Mesendoderm (in vitro differentiated cells): ENCODE measurements around the gene MIA.
"Not testable (repeated sequence)": the region's sequence is repeated elsewhere in the genome, so short reads cannot be mapped to it uniquely, and the experiment has no call there.

Source experiments
- DNase-seq: peaks from one replicate; pipeline ENCODE4 v3.0.0; 2013
- H2AK5ac ChIP-seq: 2 replicates; pipeline ENCODE4 v1.6.1; 2013; ENCODE audit warnings: low read length, inconsistent platforms
- H2BK120ac ChIP-seq: 2 replicates; pipeline ENCODE4 v1.6.1; 2013; ENCODE audit warnings: low read depth, mild to moderate bottlenecking, low read length, moderate library complexity, mixed read lengths
- H2BK15ac ChIP-seq: replicated peaks from 2 replicates; pipeline ENCODE4 v1.6.1; 2013; ENCODE audit warnings: low read depth, mild to moderate bottlenecking, moderate library complexity
- H2BK5ac ChIP-seq: 2 replicates; pipeline ENCODE4 v1.6.1; 2013; ENCODE audit warnings: low read length, inconsistent platforms
- H3K18ac ChIP-seq: 2 replicates; pipeline ENCODE4 v1.6.1; 2013; ENCODE audit warnings: mild to moderate bottlenecking, low read length, mixed read lengths
- H3K23ac ChIP-seq: one replicate; pipeline ENCODE4 v1.6.1; 2013; ENCODE audit warnings: low read length
- H3K27ac ChIP-seq: 2 replicates; pipeline ENCODE4 v1.5.1; 2013; ENCODE audit warnings: low read depth, mild to moderate bottlenecking, inconsistent platforms, low read length, moderate library complexity
- H3K27me3 ChIP-seq: 2 replicates; pipeline ENCODE4 v1.6.1; 2013; ENCODE audit warnings: low read length, control low read depth, mild to moderate bottlenecking, inconsistent platforms; ENCODE audit not compliant: insufficient read depth, poor library complexity
- H3K36me3 ChIP-seq: 2 replicates; pipeline ENCODE4 v1.6.1; 2013; ENCODE audit warnings: low read length, inconsistent platforms; ENCODE audit not compliant: control insufficient read depth, insufficient read depth
- H3K4ac ChIP-seq: one replicate; pipeline ENCODE4 v1.6.1; 2013; ENCODE audit warnings: low read depth, mild to moderate bottlenecking, low read length, moderate library complexity
- H3K4me1 ChIP-seq: 2 replicates; pipeline ENCODE4 v1.6.1; 2013; ENCODE audit warnings: low read depth, low read length, inconsistent platforms; ENCODE audit not compliant: control insufficient read depth
- H3K4me2 ChIP-seq: 2 replicates; pipeline ENCODE4 v1.6.1; 2013; ENCODE audit warnings: low read length
- H3K4me3 ChIP-seq: 2 replicates; pipeline ENCODE4 v1.5.1; 2013; ENCODE audit warnings: mild to moderate bottlenecking, low read length
- H3K56ac ChIP-seq: one replicate; pipeline ENCODE4 v1.6.1; 2013; ENCODE audit warnings: low read length
- H3K79me1 ChIP-seq: 2 replicates; pipeline ENCODE4 v1.6.1; 2013; ENCODE audit warnings: low read length, inconsistent platforms
- H3K79me2 ChIP-seq: 2 replicates; pipeline ENCODE4 v1.6.1; 2013; ENCODE audit warnings: mild to moderate bottlenecking, low read length; ENCODE audit not compliant: control insufficient read depth, insufficient read depth
- H3K9ac ChIP-seq: 2 replicates; pipeline ENCODE4 v1.6.1; 2013; ENCODE audit warnings: low read length, inconsistent platforms
- H4K5ac ChIP-seq: one replicate; pipeline ENCODE4 v1.6.1; 2013; ENCODE audit warnings: low read length
- H4K8ac ChIP-seq: one replicate; pipeline ENCODE4 v1.6.1; 2013; ENCODE audit warnings: low read depth, mild to moderate bottlenecking, control low read depth, low read length, moderate library complexity
- WGBS: extraction: QIAGEN DNeasy Blood & Tissue Kit; methylation state at CpG from one replicate; pipeline ENCODE4 v1.1.7; 2013; ENCODE audit warnings: low lambda C conversion rate, missing lambda C conversion rate; ENCODE audit not compliant: insufficient coverage; ENCODE audit errors: extremely low coverage; 5-methylcytosine and 5-hydroxymethylcytosine counted together

Gene MIA

GRCh38 chr19:40768869-40769268 is 6.5 kb upstream of the MIA start:
- Histone ChIP-seq H4K8ac (no peak overlapping the region), H3K23ac (no peak overlapping the region), H2BK5ac (no peak overlapping the region), H3K18ac (no peak overlapping the region), H3K36me3 (peaks cover 16% of the 10 kb centered on the region), H3K4me1 (no peaks in the 10 kb centered on the region), H3K9ac (no peak overlapping the region), H3K27ac (no peak overlapping the region), H3K79me2 (no peaks in the 10 kb centered on the region), H3K4me2 (no peak overlapping the region), H2AK5ac (no peak overlapping the region), H3K79me1 (no peaks in the 10 kb centered on the region), H2BK15ac (no peak overlapping the region), H3K27me3 (no peaks in the 10 kb centered on the region), H4K5ac (no peak overlapping the region), H2BK120ac (no peak overlapping the region), H3K56ac (no peak overlapping the region), H3K4me3 (no peak overlapping the region), H3K4ac (no peak overlapping the region)
- no CpG with 5 or more reads among the region's 5 CpGs for WGBS
- DNase-seq = no peak

- not testable (repeated sequence) for H3K27ac ChIP-seq, H3K79me2 ChIP-seq, H3K4me3 ChIP-seq, H3K4me1 ChIP-seq, H3K4me2 ChIP-seq, H3K9ac ChIP-seq, H2BK5ac ChIP-seq, H2AK5ac ChIP-seq, H3K18ac ChIP-seq, H3K36me3 ChIP-seq, H3K79me1 ChIP-seq, H2BK15ac ChIP-seq, H3K56ac ChIP-seq, H3K4ac ChIP-seq, H4K5ac ChIP-seq, H3K27me3 ChIP-seq, H2BK120ac ChIP-seq, H4K8ac ChIP-seq, H3K23ac ChIP-seq
- no CpG with 5 or more reads among the region's 10 CpGs for WGBS
- peak; percentile 47 for DNase-seq
These were observed 4.0 kb upstream of the MIA start for GRCh38 chr19:40771101-40771862.

GRCh38 chr19:40775632-40776022 is 306 bp downstream of the MIA start:
- Histone ChIP-seq H3K18ac (no peak overlapping the region), H4K8ac (no peak overlapping the region), H2AK5ac (no peak overlapping the region), H3K79me2 (no peaks in the 10 kb centered on the region), H3K79me1 (no peaks in the 10 kb centered on the region), H3K27ac (no peak overlapping the region), H3K27me3 (no peaks in the 10 kb centered on the region), H3K4ac (no peak overlapping the region), H2BK120ac (no peak overlapping the region), H3K56ac (no peak overlapping the region), H3K4me3 (no peak overlapping the region), H3K9ac (no peak overlapping the region), H2BK5ac (no peak overlapping the region), H4K5ac (no peak overlapping the region), H3K23ac (no peak overlapping the region), H3K4me2 (no peak overlapping the region), H3K36me3 (no peaks in the 10 kb centered on the region), H3K4me1 (peaks cover 5% of the 10 kb centered on the region), H2BK15ac (no peak overlapping the region)
- WGBS = no CpG with 5 or more reads among the region's 10 CpGs
- no peak for DNase-seq

GRCh38 chr19:40776364-40776763 is 1.0 kb downstream of the MIA start:
- WGBS = no CpG with 5 or more reads among the region's 7 CpGs
- H3K4ac ChIP-seq = no peak overlapping the region
- no peak overlapping the region for H3K4me2 ChIP-seq
- H2BK120ac ChIP-seq = no peak overlapping the region
- no peak overlapping the region for H2BK5ac ChIP-seq
- DNase-seq = no peak
- peaks cover 5% of the 10 kb centered on the region for H3K4me1 ChIP-seq
- no peak overlapping the region for H3K23ac ChIP-seq
- H4K8ac ChIP-seq = no peak overlapping the region
- no peak overlapping the region for H2BK15ac ChIP-seq
- H3K79me2 ChIP-seq = no peaks in the 10 kb centered on the region
- no peak overlapping the region for H3K9ac ChIP-seq
- no peak overlapping the region for H3K56ac ChIP-seq
- H3K36me3 ChIP-seq = no peaks in the 10 kb centered on the region
- no peaks in the 10 kb centered on the region for H3K27me3 ChIP-seq
- H3K18ac ChIP-seq = no peak overlapping the region
- no peak overlapping the region for H2AK5ac ChIP-seq
- no peak overlapping the region for H3K27ac ChIP-seq
- H3K79me1 ChIP-seq = no peaks in the 10 kb centered on the region
- no peak overlapping the region for H3K4me3 ChIP-seq
- no peak overlapping the region for H4K5ac ChIP-seq

GRCh38 chr19:40776932-40777644 is 1.8 kb downstream of the MIA start:
- H3K27me3 ChIP-seq = no peaks in the 10 kb centered on the region
- no peaks in the 10 kb centered on the region for H3K36me3 ChIP-seq
- peaks cover 5% of the 10 kb centered on the region for H3K4me1 ChIP-seq
- peak; percentile 98 for DNase-seq
- H3K27ac ChIP-seq = peak overlapping the region; percentile 89
- no CpG with 5 or more reads among the region's 13 CpGs for WGBS
- H2BK120ac ChIP-seq = no peak overlapping the region
- no peak overlapping the region for H2AK5ac ChIP-seq
- peak overlapping the region; percentile 91 for H4K5ac ChIP-seq
- peak overlapping the region; percentile 48 for H3K4me3 ChIP-seq
- H2BK5ac ChIP-seq = no peak overlapping the region
- peak overlapping the region; percentile 93 for H3K56ac ChIP-seq
- H3K9ac ChIP-seq = peak overlapping the region; percentile 89
- H3K18ac ChIP-seq = peak overlapping the region; percentile 77
- H3K4ac ChIP-seq = no peak overlapping the region
- no peaks in the 10 kb centered on the region for H3K79me2 ChIP-seq
- peak overlapping the region; percentile 94 for H3K4me2 ChIP-seq
- no peak overlapping the region for H3K23ac ChIP-seq
- H2BK15ac ChIP-seq = no peak overlapping the region
- H4K8ac ChIP-seq = peak overlapping the region; percentile 14
- no peaks in the 10 kb centered on the region for H3K79me1 ChIP-seq
